Fibroblast of pulmonary artery (primary cell): ENCODE data around the gene IKBKE.

ENCODE experiments used
- DNase-seq: peaks from one replicate; pipeline ENCODE4 v3.0.0-alpha.2; 2010; ENCODE audit warnings: low read depth
- H3K4me3 ChIP-seq: replicated peaks from 2 replicates; pipeline ENCODE4 v1.5.1; 2011; ENCODE audit warnings: low read depth, mild to moderate bottlenecking, control low read depth, low read length, moderate library complexity
- CTCF ChIP-seq: IDR thresholded peaks from 2 replicates; pipeline ENCODE4 v1.5.1; 2011; ENCODE audit warnings: mild to moderate bottlenecking, control low read depth, low read length, inconsistent platforms; ENCODE audit errors: missing control alignments

The IKBKE gene

GRCh38 chr1:206493279-206493678, 23.0 kb downstream of the IKBKE start:
- no peak overlapping the region for H3K4me3 ChIP-seq
- no peak for DNase-seq
- no peak for TF ChIP-seq CTCF

GRCh38 chr1:206495011-206495461, 24.8 kb downstream of the IKBKE start:
- no peak for DNase-seq
- no peak overlapping the region for H3K4me3 ChIP-seq
- TF ChIP-seq CTCF: no peak

GRCh38 chr1:206495493-206496046, 25.3 kb downstream of the IKBKE start:
- no peak overlapping the region for H3K4me3 ChIP-seq
- peak; percentile 45 for DNase-seq
- no peak for TF ChIP-seq CTCF

GRCh38 chr1:206496131-206496793, 26.0 kb downstream of the IKBKE start:
- TF ChIP-seq CTCF: no peak
- no peak overlapping the region for H3K4me3 ChIP-seq
- DNase-seq: no peak

GRCh38 chr1:206497363-206497762, 27.1 kb downstream of the IKBKE start:
- no peak for DNase-seq
- H3K4me3 ChIP-seq: no peak overlapping the region
- no peak for TF ChIP-seq CTCF

- no peak for DNase-seq
- no peak for TF ChIP-seq CTCF
- H3K4me3 ChIP-seq: no peak overlapping the region
These were observed 27.5 kb downstream of the IKBKE start for GRCh38 chr1:206497774-206498173.

- TF ChIP-seq CTCF: no peak
- DNase-seq: no peak
- H3K4me3 ChIP-seq: no peak overlapping the region
These were observed 28.4 kb downstream of the IKBKE start for GRCh38 chr1:206498685-206499084.
